Coronary artery (tissue), 2 donors: ENCODE data around the gene CLIC5.
A peak's percentile ranks its signal among the peaks of the same experiment; 100 is the strongest.

Experiments used
- DNase-seq: peaks from one replicate; pipeline ENCODE4 v3.0.0-alpha.2; 2017; ENCODE audit warnings: low spot score
- H3K27ac ChIP-seq, 2 donors: fragments of 200-600 bp; sonication (generic); one replicate each; pipeline ENCODE4 v1.5.1; 2016 to 2019
- H3K4me3 ChIP-seq: fragments of 200-600 bp; sonication (generic); 2 replicates; pipeline ENCODE4 v1.5.1; 2016; ENCODE audit warnings: mild to moderate bottlenecking, moderate library complexity
- CTCF ChIP-seq: fragments of 200-600 bp; sonication (generic); IDR thresholded peaks from one replicate; pipeline ENCODE4 v1.5.1; 2019; ENCODE audit warnings: antibody characterized with exemption

Gene CLIC5

GRCh38 chr6:46014046-46014445, 1.6 kb downstream of the CLIC5 start:
- no peak for TF ChIP-seq CTCF
- Histone ChIP-seq H3K27ac (no peak overlapping the region), H3K4me3 (peak overlapping the region; percentile 72)
- no peak for DNase-seq

GRCh38 chr6:46013639-46014038, 2.0 kb downstream of the CLIC5 start:
- no peak for DNase-seq
- no peak overlapping the region for H3K4me3 ChIP-seq
- TF ChIP-seq CTCF = no peak
- no peak overlapping the region for H3K27ac ChIP-seq

- no peak for DNase-seq
- no peak overlapping the region for H3K27ac ChIP-seq
- no peak for TF ChIP-seq CTCF
- no peak overlapping the region for H3K4me3 ChIP-seq
Observed at GRCh38 chr6:46012834-46013233, 2.8 kb downstream of the CLIC5 start.

- Histone ChIP-seq H3K27ac (no peak overlapping the region), H3K4me3 (no peak overlapping the region)
- DNase-seq = no peak
- TF ChIP-seq CTCF = no peak
Observed at GRCh38 chr6:46011188-46012085, 4.2 kb downstream of the CLIC5 start.

GRCh38 chr6:46010771-46011170, 4.9 kb downstream of the CLIC5 start:
- DNase-seq = no peak
- H3K4me3 ChIP-seq = no peak overlapping the region

GRCh38 chr6:46010270-46010669, 5.4 kb downstream of the CLIC5 start:
- DNase-seq = no peak
- no peak overlapping the region for H3K27ac ChIP-seq
- no peak for TF ChIP-seq CTCF
- no peak overlapping the region for H3K4me3 ChIP-seq

More at GRCh38 chr6:46010771-46011170, 4.9 kb downstream of the CLIC5 start:
- TF ChIP-seq CTCF = no peak
- no peak overlapping the region for H3K27ac ChIP-seq

- no peak overlapping the region for H3K27ac ChIP-seq
- no peak for DNase-seq
- H3K4me3 ChIP-seq = no peak overlapping the region
- TF ChIP-seq CTCF = no peak
Observed at GRCh38 chr6:46002264-46002663, 13.4 kb downstream of the CLIC5 start.
